NCI-H2196 treated with DMSO at 0.1 percent for 48 hours (cell line): ENCODE measurements around the gene ERC1.

Experiments
- DNase-seq: peaks from one replicate; lab custom pipeline; 2025; ENCODE audit not compliant: unreplicated experiment; lab: John Stamatoyannopoulos, UW

The ERC1 gene

GRCh38 chr12:1501695-1502378 lies 510.8 kb downstream of the ERC1 start:
- DNase-seq: no peak

GRCh38 chr12:1502379-1502720 lies 511.3 kb downstream of the ERC1 start:
- DNase-seq: no peak

GRCh38 chr12:1502831-1503230 lies 511.8 kb downstream of the ERC1 start:
- DNase-seq: no peak

- DNase-seq: no peak
Observed at GRCh38 chr12:1503281-1503711, 512.3 kb downstream of the ERC1 start.

GRCh38 chr12:1504304-1504894 lies 513.4 kb downstream of the ERC1 start:
- no peak for DNase-seq

GRCh38 chr12:1504895-1505311 lies 513.9 kb downstream of the ERC1 start:
- DNase-seq: no peak

GRCh38 chr12:1505576-1505975 lies 514.6 kb downstream of the ERC1 start:
- DNase-seq: no peak

- DNase-seq: no peak
Observed at GRCh38 chr12:1507308-1507707, 516.3 kb downstream of the ERC1 start.

GRCh38 chr12:1509413-1510052 lies 518.5 kb downstream of the ERC1 start:
- DNase-seq: no peak

GRCh38 chr12:1510056-1510812 lies 519.2 kb downstream of the ERC1 start:
- no peak for DNase-seq

GRCh38 chr12:1515010-1515409 lies 524.0 kb downstream of the ERC1 start:
- DNase-seq: no peak

GRCh38 chr12:1515428-1515827 lies 524.4 kb downstream of the ERC1 start:
- no peak for DNase-seq

- DNase-seq: no peak
Observed at GRCh38 chr12:1517007-1517406, 526.0 kb downstream of the ERC1 start.

- no peak for DNase-seq
Observed at GRCh38 chr12:1517734-1518525, 526.9 kb downstream of the ERC1 start.

- no peak for DNase-seq
Observed at GRCh38 chr12:1518591-1519516, 527.8 kb downstream of the ERC1 start.

GRCh38 chr12:1519642-1520041 lies 528.6 kb downstream of the ERC1 start:
- DNase-seq: no peak

GRCh38 chr12:1523046-1523445 lies 532.0 kb downstream of the ERC1 start:
- DNase-seq: no peak

GRCh38 chr12:1523558-1524050 lies 532.6 kb downstream of the ERC1 start:
- no peak for DNase-seq

GRCh38 chr12:1525858-1526257 lies 534.8 kb downstream of the ERC1 start:
- DNase-seq: no peak

- no peak for DNase-seq
Observed at GRCh38 chr12:1527789-1528188, 536.8 kb downstream of the ERC1 start.
